Hematopoietic multipotent progenitor cell treated with erythropoietin and hydrocortisone succinate and interleukin-3 and kit ligand, for 15 days (in vitro differentiated cells): ENCODE measurements around the gene IFNA10.
"Not testable (repeated sequence)": the region's sequence is repeated elsewhere in the genome, so short reads cannot be mapped to it uniquely, and the experiment has no call there.

Source experiments
- DNase-seq: peaks from one replicate; pipeline ENCODE4 v3.0.0-alpha.2; 2015; ENCODE audit warnings: low spot score

IFNA10 gene

DNA sequence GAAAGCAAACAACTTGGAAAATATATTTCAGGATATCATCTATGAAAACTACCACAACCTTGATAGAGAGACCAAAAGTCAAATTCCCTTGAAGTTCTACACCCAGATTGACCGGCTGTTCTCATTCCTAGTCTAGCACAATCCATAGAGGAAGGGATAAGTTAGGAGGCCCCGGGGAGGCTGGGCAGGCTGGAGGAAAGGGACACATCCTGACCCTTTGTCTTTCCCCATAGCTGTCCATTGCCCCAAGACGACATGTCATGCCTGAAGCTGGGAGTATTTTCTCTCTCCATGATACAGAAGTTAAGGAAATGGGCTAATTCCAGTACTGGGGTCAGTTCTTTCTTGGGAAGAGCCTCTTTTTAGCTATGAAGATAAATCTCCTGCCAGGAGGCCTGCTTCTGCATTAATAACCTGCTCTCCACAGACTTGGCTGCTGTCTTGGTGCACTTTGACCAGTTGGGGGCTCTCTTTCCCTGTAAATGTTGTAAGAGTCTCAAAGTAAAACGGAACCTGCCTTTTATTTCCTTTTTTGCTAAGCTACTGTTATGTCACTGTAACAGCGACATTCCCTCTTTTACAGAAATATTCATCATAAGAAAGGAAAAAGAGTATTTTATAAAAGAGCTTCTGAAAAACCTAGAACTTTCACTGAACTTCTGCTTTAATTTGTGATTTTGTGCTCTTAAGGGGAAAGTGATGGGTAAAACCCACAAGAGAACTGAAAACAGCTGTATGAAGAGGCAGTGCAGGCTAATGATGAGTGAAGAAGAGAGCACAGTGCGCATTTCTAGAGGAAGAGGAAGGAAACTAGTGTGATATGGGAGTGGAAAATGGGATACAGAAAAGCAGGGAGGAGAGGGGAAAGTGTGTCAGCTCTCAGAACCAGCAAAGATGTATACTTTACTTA, 11.8 kb downstream of the IFNA10 start:
- not testable (repeated sequence) for DNase-seq

DNA sequence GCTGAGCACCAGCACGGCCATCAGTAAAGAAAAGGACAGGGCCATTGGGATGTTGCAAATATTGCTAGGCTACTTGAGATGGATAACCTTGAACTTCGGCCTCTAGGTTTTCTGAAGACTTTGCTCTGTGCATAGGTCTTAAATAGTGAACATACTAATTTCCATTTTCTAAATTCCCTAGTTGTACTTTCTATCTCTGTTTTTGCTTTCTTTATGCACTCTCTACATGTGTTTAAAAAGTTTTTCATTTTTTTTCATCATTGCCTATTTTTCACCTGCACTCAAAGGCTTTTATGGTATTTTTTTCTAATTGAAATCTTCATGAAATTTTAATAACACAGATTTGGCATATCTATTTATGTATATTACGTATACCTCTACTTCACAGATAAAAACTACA, 19.5 kb downstream of the IFNA10 start, which contains the start of gene IFNA4:
TSS of gene IFNA4 (minus strand) at position 101 of the 400 bp plus-strand sequence. CDS start at position 45, 56 bp downstream.
- not testable (repeated sequence) for DNase-seq

DNA sequence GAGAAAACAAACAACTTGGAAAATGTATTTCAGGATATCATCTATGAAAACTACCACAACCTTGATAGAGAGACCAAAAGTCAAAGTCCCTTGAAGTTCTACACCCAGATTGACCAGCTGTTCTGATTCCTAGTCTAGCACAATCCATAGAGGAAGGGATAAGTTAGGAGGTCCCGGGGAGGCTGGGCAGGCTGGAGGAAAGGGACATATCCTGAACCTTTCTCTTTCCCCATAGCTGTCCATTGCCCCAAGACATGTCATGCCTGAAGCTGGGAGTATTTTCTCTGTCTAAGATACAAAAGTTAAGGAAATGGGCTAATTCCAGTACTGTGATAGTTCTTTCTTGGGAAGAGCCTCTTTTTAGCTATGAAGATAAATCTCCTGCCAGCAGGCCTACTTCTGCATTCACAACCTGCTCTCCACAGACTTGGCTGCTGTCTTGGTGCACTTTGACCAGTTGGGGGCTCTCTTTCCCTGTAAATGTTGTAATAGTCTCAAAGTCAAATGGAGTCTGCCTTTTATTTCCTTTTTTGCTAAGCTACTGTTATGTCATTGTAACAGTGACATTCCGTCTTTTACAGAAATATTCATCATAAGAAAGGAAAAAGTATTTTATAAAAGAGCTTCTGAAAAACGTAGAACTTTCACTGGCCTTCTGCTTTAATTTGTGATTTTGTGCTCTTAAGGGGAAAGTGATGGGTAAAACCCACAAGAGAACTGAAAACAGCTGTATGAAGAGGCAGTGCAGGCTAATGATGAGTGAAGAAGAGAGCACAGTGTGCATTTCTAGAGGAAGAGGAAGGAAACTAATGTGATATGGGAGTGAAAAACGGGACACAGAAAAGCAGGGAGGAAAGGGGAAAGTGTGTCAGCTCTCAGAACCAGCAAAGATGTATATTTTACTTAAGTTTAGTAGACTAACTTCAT, 23.9 kb downstream of the IFNA10 start:
- not testable (repeated sequence) for DNase-seq

DNA sequence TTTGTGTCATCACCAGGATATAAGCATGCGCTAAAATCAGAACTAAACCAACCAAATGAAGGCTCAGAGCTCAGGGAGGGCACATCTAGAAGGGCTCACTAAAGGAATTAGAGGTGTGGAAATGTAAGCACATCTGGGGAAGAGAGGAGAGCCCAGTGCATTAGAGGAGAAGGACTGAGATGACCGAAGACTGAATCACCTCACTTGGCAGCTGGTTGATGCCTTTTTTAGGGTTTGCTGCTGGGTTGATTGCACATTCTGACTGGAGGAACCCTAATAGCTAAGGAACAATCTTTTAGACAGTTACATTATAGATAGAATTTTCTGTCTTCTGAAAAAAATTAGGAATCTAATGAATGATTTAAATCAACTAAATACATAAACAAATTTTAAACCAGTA, 32.3 kb downstream of the IFNA10 start:
- no peak for DNase-seq

DNA sequence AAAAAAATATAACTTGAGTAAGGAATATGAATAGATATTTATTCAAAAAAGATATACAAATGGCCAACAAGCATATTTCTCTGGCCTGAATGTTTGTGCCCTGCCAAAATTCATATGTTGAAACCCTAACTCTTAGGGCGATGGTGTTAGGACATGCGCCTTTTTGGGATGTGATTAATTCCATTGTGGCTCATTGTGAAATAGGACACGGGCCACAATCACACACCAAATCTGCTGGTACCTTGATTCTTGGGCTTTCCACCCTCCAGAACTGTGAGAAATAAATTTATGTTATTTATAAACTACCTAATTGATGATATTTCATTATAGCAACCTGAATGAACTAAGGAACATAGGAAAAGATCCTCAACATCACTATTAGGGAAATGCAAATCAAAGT, 34.8 kb downstream of the IFNA10 start:
- no peak for DNase-seq

DNA sequence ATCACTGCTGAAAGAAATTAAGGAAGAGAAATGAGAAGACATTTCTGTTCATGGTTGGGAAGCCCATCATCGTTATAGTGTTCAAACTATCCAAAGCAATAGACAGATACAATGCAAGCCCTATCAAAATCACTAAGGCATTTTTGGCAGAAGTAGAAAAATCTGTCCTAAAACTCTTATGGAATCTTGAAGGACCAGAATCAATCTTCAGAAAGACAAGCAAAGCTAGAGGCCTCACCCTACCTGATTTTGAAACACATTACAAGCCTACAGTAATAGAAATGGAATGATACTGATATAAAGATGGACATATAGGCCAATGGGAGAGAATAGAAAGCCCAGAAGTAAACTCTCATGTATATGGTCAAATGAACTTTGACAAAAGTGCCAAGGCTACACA, 35.6 kb downstream of the IFNA10 start:
- DNase-seq = no peak

DNA sequence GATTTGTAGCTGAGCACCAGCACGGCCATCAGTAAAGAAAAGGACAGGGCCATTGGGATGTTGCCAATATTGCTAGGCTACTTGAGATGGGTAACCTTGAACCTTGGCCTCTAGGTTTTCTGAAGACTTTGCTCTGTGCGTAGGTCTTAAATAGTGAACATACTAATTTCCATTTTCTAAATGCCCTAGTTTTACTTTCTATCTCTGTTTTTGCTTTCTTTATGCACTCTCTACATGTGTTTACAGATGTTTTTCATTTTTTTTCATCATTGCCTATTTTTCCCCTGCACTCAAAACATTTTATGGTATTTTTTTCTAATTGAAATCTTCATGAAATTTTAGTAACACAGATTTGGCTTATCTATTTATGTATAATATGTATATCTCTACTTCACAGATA, 40.4 kb downstream of the IFNA10 start, which contains the start of gene IFNA21:
TSS of gene IFNA21 (minus strand) at position 101 of the 400 bp plus-strand sequence. CDS start at position 53, 48 bp downstream.
- not testable (repeated sequence) for DNase-seq

DNA sequence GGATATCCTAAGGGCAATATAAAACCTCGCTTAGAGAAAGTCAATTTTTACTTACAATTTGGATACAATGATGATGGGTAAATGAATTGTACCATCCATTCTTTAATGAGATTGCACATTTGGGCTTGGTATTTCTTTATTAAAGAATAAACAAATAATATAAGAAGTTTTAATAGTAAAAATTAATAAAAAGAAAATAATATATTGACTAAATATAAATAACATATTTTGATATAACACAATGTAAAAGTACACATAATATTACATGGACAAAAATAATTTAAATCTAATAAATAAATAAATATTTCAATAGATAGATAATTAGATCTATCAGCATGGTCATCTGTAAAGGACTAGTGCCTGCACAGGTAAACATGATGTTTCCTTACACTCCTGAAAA, 41.4 kb downstream of the IFNA10 start:
- no peak for DNase-seq

DNA sequence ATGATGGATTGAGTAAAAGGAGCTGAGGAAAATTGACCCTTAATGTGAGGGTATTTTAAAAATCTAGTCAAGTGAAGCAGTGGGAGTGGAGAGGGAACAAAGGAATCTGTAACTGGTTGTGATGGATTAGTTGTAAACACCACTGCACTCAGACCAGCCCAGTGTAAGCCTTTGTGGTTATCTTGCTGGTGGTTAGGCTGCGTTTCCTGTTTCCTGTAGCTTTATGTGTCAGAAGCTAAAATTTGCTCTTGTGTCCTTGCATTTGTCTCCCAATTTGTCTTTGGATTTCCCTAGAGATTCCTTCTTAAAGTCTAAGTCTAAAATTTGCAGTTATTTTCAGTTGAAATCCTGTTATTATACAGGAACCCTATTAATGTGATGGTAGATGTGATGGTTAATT, 46.8 kb downstream of the IFNA10 start:
- DNase-seq = no peak
